Activated CD8-positive, alpha-beta memory T cell treated with anti-CD3 and anti-CD28 coated beads for 48 hours (primary cell): ENCODE results near the gene E2F4.

ENCODE experiments used
- DNase-seq, 3 experiments: peaks; one replicate each; pipeline ENCODE4 v3.0.0-alpha.2; 2020; ENCODE audit warnings: low read depth in 2 of 3, low spot score in 2 of 3

E2F4 gene

GRCh38 chr16:67157892-67158635 lies 33.9 kb upstream of the E2F4 start:
- DNase-seq: no peak

GRCh38 chr16:67158637-67159600 lies 33.0 kb upstream of the E2F4 start:
- DNase-seq: peak; percentile 54 to 71 (median 60)

GRCh38 chr16:67161595-67162058 lies 30.3 kb upstream of the E2F4 start:
- DNase-seq: no peak

GRCh38 chr16:67162506-67163163 lies 29.3 kb upstream of the E2F4 start:
- DNase-seq: no peak

GRCh38 chr16:67163164-67163998 lies 28.6 kb upstream of the E2F4 start:
- no peak for DNase-seq

- DNase-seq: no peak
Observed at GRCh38 chr16:67163999-67164558, 27.9 kb upstream of the E2F4 start.

GRCh38 chr16:67164599-67165061 lies 27.3 kb upstream of the E2F4 start, which contains the start of gene HSF4:
HSF4 (plus strand) TSS chr16:67164745; CDS start chr16:67164812, 67 bp downstream.
- no peak for DNase-seq

- no peak for DNase-seq
Observed at GRCh38 chr16:67165121-67166078, 26.6 kb upstream of the E2F4 start.

- DNase-seq: no peak
Observed at GRCh38 chr16:67166110-67166547, 25.8 kb upstream of the E2F4 start.

GRCh38 chr16:67166598-67167168 lies 25.3 kb upstream of the E2F4 start:
- DNase-seq: no peak

- no peak for DNase-seq
Observed at GRCh38 chr16:67167588-67167987, 24.4 kb upstream of the E2F4 start.

- DNase-seq: no peak
Observed at GRCh38 chr16:67169011-67169451, 22.9 kb upstream of the E2F4 start.

- DNase-seq: no peak
Observed at GRCh38 chr16:67169642-67170167, 22.2 kb upstream of the E2F4 start.

- peak in 1 of 3 experiments; percentile 42 for DNase-seq
Observed at GRCh38 chr16:67170168-67170948, 21.6 kb upstream of the E2F4 start, which contains the start of gene NOL3. NOL3 (plus strand) TSS chr16:67170538.

- no peak for DNase-seq
Observed at GRCh38 chr16:67170949-67171649, 20.9 kb upstream of the E2F4 start.

- no peak for DNase-seq
Observed at GRCh38 chr16:67173323-67173722, 18.6 kb upstream of the E2F4 start.
